GM23338 (cell line): ENCODE data around the gene GRIN3A. TPM values are rescaled to one million over a fixed set of nuclear protein-coding genes. Genes with fewer than 3 reads are reported as not detected.
"Not testable (repeated sequence)": the region's sequence is repeated elsewhere in the genome, so short reads cannot be mapped to it uniquely, and the experiment has no call there.

Source experiments
- ATAC-seq: fragments of 200-7000 bp; cut with Tn5 transposase; 3 replicates; pipeline ENCODE4 v1.9.1; 2020
- DNase-seq: peaks from one replicate; pipeline ENCODE4 v3.0.0-alpha.2; 2015; ENCODE audit warnings: low spot score
- H2AFZ ChIP-seq: fragments of 200-600 bp; sonication (generic); 2 replicates; pipeline ENCODE4 v1.8.0; 2016; ENCODE audit warnings: antibody characterized with exemption, mild to moderate bottlenecking, moderate library complexity
- H3F3A ChIP-seq: fragments of 200-600 bp; sonication (generic); replicated peaks from 2 replicates; pipeline ENCODE4 v1.8.0; 2017; ENCODE audit warnings: antibody characterized with exemption, mixed run types, low read depth
- H3K27ac ChIP-seq: fragments of 200-600 bp; sonication (generic); 2 replicates; pipeline ENCODE4 v1.6.1; 2016; ENCODE audit warnings: low read depth
- H3K27me3 ChIP-seq: fragments of 200-600 bp; sonication (generic); 2 replicates; pipeline ENCODE4 v1.8.0; 2016; ENCODE audit warnings: mild to moderate bottlenecking, mixed run types, moderate library complexity; ENCODE audit not compliant: insufficient read depth
- H3K36me3 ChIP-seq: fragments of 200-600 bp; sonication (generic); 2 replicates; pipeline ENCODE4 v1.8.0; 2016; ENCODE audit warnings: mild to moderate bottlenecking; ENCODE audit not compliant: insufficient read depth
- H3K4me1 ChIP-seq: fragments of 200-600 bp; sonication (generic); 2 replicates; pipeline ENCODE4 v1.8.0; 2016; ENCODE audit warnings: mild to moderate bottlenecking, moderate library complexity; ENCODE audit not compliant: insufficient read depth
- H3K4me2 ChIP-seq: fragments of 200-600 bp; sonication (generic); 2 replicates; pipeline ENCODE4 v1.7.1; 2017; ENCODE audit warnings: mixed run types
- H3K4me3 ChIP-seq: fragments of 200-600 bp; sonication (generic); 2 replicates; pipeline ENCODE4 v1.6.1; 2016; ENCODE audit warnings: mixed run types
- H3K79me2 ChIP-seq: fragments of 200-600 bp; sonication (generic); replicated peaks from 2 replicates; pipeline ENCODE4 v1.8.0; 2017; ENCODE audit warnings: mild to moderate bottlenecking; ENCODE audit not compliant: insufficient read depth
- H3K9me2 ChIP-seq: fragments of 200-600 bp; sonication (generic); 2 replicates; pipeline ENCODE4 v1.8.0; 2017; ENCODE audit not compliant: insufficient read depth
- H4K20me1 ChIP-seq: fragments of 200-600 bp; sonication (generic); replicated peaks from 2 replicates; pipeline ENCODE4 v1.8.0; 2017; ENCODE audit warnings: mild to moderate bottlenecking; ENCODE audit not compliant: insufficient read depth
- H3K27ac Mint-ChIP-seq: 2 replicates; pipeline ENCODE4 v1.8.0; 2020; ENCODE audit warnings: inconsistent platforms, mild to moderate bottlenecking, moderate library complexity, mixed read lengths
- H3K27me3 Mint-ChIP-seq: 3 replicates; pipeline ENCODE4 v1.8.0; 2022; ENCODE audit warnings: low read depth, mild to moderate bottlenecking, moderate library complexity, mixed read lengths, inconsistent platforms; ENCODE audit not compliant: insufficient read depth, poor library complexity
- H3K36me3 Mint-ChIP-seq: 3 replicates; pipeline ENCODE4 v1.8.0; 2021; ENCODE audit warnings: low read depth, mild to moderate bottlenecking, inconsistent platforms, moderate library complexity, mixed read lengths
- H3K4me1 Mint-ChIP-seq: 3 replicates; pipeline ENCODE4 v1.8.0; 2020; ENCODE audit warnings: mild to moderate bottlenecking, inconsistent platforms, mixed read lengths
- H3K4me3 Mint-ChIP-seq: 3 replicates; pipeline ENCODE4 v1.8.0; 2021; ENCODE audit warnings: moderate library complexity, mild to moderate bottlenecking, inconsistent platforms, mixed read lengths
- H3K9me3 Mint-ChIP-seq: 3 replicates; pipeline ENCODE4 v1.8.0; 2020; ENCODE audit warnings: moderate library complexity, mild to moderate bottlenecking, inconsistent platforms, mixed read lengths
- CTCF ChIP-seq, 2 experiments: fragments of 200-600 bp in 1 of 2; sonication (generic) in 1 of 2; conservative IDR thresholded peaks; 2 replicates each; pipeline versions ENCODE4 v1.5.1 to v1.6.1; 2016 to 2017; ENCODE audit warnings: antibody characterized with exemption in 2 of 2, low read depth in 2 of 2, mild to moderate bottlenecking in 2 of 2, moderate library complexity in 1 of 2
- EZH2 ChIP-seq: fragments of 200-600 bp; sonication (generic); IDR thresholded peaks from one replicate; pipeline ENCODE4 v1.8.0; 2017; ENCODE audit warnings: antibody characterized with exemption, mild to moderate bottlenecking, low read depth; ENCODE audit not compliant: unreplicated experiment
- JUNB ChIP-seq: IDR thresholded peaks from one replicate; pipeline ENCODE4 v1.6.1; 2016; ENCODE audit warnings: antibody characterized with exemption; ENCODE audit not compliant: unreplicated experiment
- NANOG ChIP-seq: IDR thresholded peaks from 2 replicates; pipeline ENCODE4 v1.6.1; 2016; ENCODE audit warnings: antibody characterized with exemption, borderline replicate concordance
- POLR2AphosphoS5 ChIP-seq: IDR thresholded peaks from 2 replicates; pipeline ENCODE4 v1.6.1; 2016; ENCODE audit warnings: antibody characterized with exemption, low read depth
- REST ChIP-seq: IDR thresholded peaks from one replicate; pipeline ENCODE4 v1.6.1; 2018; ENCODE audit warnings: antibody characterized with exemption; ENCODE audit not compliant: unreplicated experiment
- STAT1 ChIP-seq: IDR thresholded peaks from one replicate; pipeline ENCODE4 v1.6.1; 2016; ENCODE audit warnings: antibody characterized with exemption; ENCODE audit not compliant: unreplicated experiment
- ZNF114 ChIP-seq: fragments of 250-450 bp; sonication (Bioruptor Pico); IDR thresholded peaks from 2 replicates; pipeline ENCODE4 v1.5.0; 2020; ENCODE audit warnings: mild to moderate bottlenecking, moderate library complexity
- polyA plus RNA-seq: library from polyadenylated mRNA; unstranded; fragments of >200 nt; fragmentation: Nextera tagmentation; extraction: Ambion mirVana; gene quantifications from 2 replicates; pipeline ENCODE4 v1.2.1, GENCODE V29; 2016
- total RNA-seq: library from RNA; depleted of rRNA; stranded (reverse); fragments of >200 nt; shearing (Covaris generic); gene quantifications from 2 replicates; pipeline ENCODE4 v1.2.3, GENCODE V29; 2014

GRIN3A gene
- total and polyA plus RNA-seq, 2 experiments from 2014 or later: 0.03 to 0.05 TPM

GRCh38 chr9:101724271-101724670, 14.2 kb downstream of the GRIN3A start:
- not testable (repeated sequence) for H3K36me3 ChIP-seq, H3K27me3 ChIP-seq, H3K27me3 Mint-ChIP-seq, H2AFZ ChIP-seq, H3K36me3 Mint-ChIP-seq, H3F3A ChIP-seq, H3K4me3 Mint-ChIP-seq, H3K9me2 ChIP-seq, ATAC-seq, H3K4me2 ChIP-seq, H3K79me2 ChIP-seq, H4K20me1 ChIP-seq, H3K27ac Mint-ChIP-seq, H3K9me3 Mint-ChIP-seq, H3K27ac ChIP-seq, H3K4me1 ChIP-seq, H3K4me3 ChIP-seq, DNase-seq
- peaks cover 11% of the 10 kb centered on the region for H3K4me1 Mint-ChIP-seq

GRCh38 chr9:101718192-101718591, 20.3 kb downstream of the GRIN3A start:
- Histone ChIP-seq H4K20me1 (no peaks in the 10 kb centered on the region), H3K27me3 (no peaks in the 10 kb centered on the region), H3K27ac (no peak overlapping the region), H3K9me2 (no peaks in the 10 kb centered on the region), H3K36me3 (no peaks in the 10 kb centered on the region), H3K4me3 (no peak overlapping the region), H2AFZ (no peak overlapping the region), H3F3A (no peaks in the 10 kb centered on the region), H3K79me2 (no peaks in the 10 kb centered on the region), H3K4me1 (no peaks in the 10 kb centered on the region), H3K4me2 (no peak overlapping the region)
- no peak overlapping the region for H3K4me3 Mint-ChIP-seq
- no peaks in the 10 kb centered on the region; the same call in 2 of the 3 replicates for H3K9me3 Mint-ChIP-seq
- H3K27me3 Mint-ChIP-seq: no peaks in the 10 kb centered on the region
- no peaks in the 10 kb centered on the region for H3K4me1 Mint-ChIP-seq
- no peak overlapping the region for H3K27ac Mint-ChIP-seq
- TF ChIP-seq JUNB (no peak), REST (no peak), CTCF (conservative IDR thresholded peaks at IDR 0.05; ENCODE audit: low read depth in 2 of 2) (no peak), EZH2 (no peak), STAT1 (no peak), POLR2AphosphoS5 (no peak), NANOG (no peak), ZNF114 (CRISPR knock-in tag) (no peak)
- ATAC-seq: no peak
- H3K36me3 Mint-ChIP-seq: no peaks in the 10 kb centered on the region; the same call in 2 of the 3 replicates
- DNase-seq: no peak
